Skeletal muscle tissue (tissue), 4 donors: Measurements from ENCODE around the gene GTPBP3. TPM values are rescaled to one million over a fixed set of nuclear protein-coding genes. Genes with fewer than 3 reads are reported as not detected.

Experiments
- H3K27ac ChIP-seq: one replicate; pipeline ENCODE4 v1.7.0; 2013; ENCODE audit warnings: mild to moderate bottlenecking, low read depth, low read length, inconsistent platforms
- H3K27me3 ChIP-seq, 3 donors: one replicate each; pipeline ENCODE4 v1.7.0; 2013; ENCODE audit warnings: low read length in 3 of 3; ENCODE audit not compliant: control insufficient read depth in 3 of 3, insufficient read depth in 3 of 3
- H3K36me3 ChIP-seq, 3 donors: one replicate each; pipeline ENCODE4 v1.7.0; 2013; ENCODE audit warnings: low read length in 3 of 3; ENCODE audit not compliant: control insufficient read depth in 3 of 3, insufficient read depth in 3 of 3
- H3K4me1 ChIP-seq, 3 donors: one replicate each; pipeline ENCODE4 v1.7.0; 2013; ENCODE audit warnings: low read length in 3 of 3, mild to moderate bottlenecking in 3 of 3; ENCODE audit not compliant: control insufficient read depth in 3 of 3, insufficient read depth in 3 of 3
- H3K4me3 ChIP-seq, 3 donors: one replicate each; pipeline ENCODE4 v1.7.0; 2013; ENCODE audit warnings: low read length in 3 of 3
- H3K9ac ChIP-seq, 3 donors: one replicate each; pipeline ENCODE4 v1.7.0; 2013; ENCODE audit warnings: low read length in 3 of 3, mild to moderate bottlenecking in 3 of 3, moderate library complexity in 2 of 3, low read depth in 1 of 3
- H3K9me3 ChIP-seq, 3 donors: one replicate each; pipeline ENCODE4 v1.7.0; 2013; ENCODE audit warnings: low read length in 3 of 3; ENCODE audit not compliant: control insufficient read depth in 3 of 3
- total RNA-seq: library from RNA; depleted of rRNA; stranded (reverse); fragments of >200 nt; gene quantifications from one replicate; pipeline ENCODE4 v1.2.3, GENCODE V29; 2014
- donor health status: Osteomylitis.

Gene GTPBP3
- total RNA-seq, 1 donor from 2014 or later, result 4.7 TPM

- Histone ChIP-seq H3K9me3 (no peaks in the 10 kb centered on the region), H3K36me3 (peaks cover 11 to 29% (median 16%) of the 10 kb centered on the region in 3 donors), H3K9ac (peak overlapping the region; percentile 73 to 89 (median 81)), H3K27ac (peak overlapping the region; percentile 42), H3K4me3 (peak overlapping the region; percentile 81 to 85 (median 84)), H3K4me1 (peaks cover 26 to 38% (median 26%) of the 10 kb centered on the region in 3 donors), H3K27me3 (no peaks in the 10 kb centered on the region)
These were observed 3.5 kb upstream of the GTPBP3 start for GRCh38 chr19:17333611-17334413.

- H3K27ac ChIP-seq, result peak within 1 kb of the TSS; percentile 42
- H3K9ac ChIP-seq, result peak within 1 kb of the TSS; percentile 73 to 89 (median 81)
- H3K27me3 ChIP-seq, result no peaks in the 10 kb centered on the region
- peaks cover 26 to 38% (median 26%) of the 10 kb centered on the region in 3 donors for H3K4me1 ChIP-seq
- H3K9me3 ChIP-seq, result no peaks in the 10 kb centered on the region
- peaks cover 11 to 27% (median 18%) of the 10 kb centered on the region in 3 donors for H3K36me3 ChIP-seq
- peak within 1 kb of the TSS; percentile 81 to 85 (median 84) for H3K4me3 ChIP-seq
These were observed 2.6 kb upstream of the GTPBP3 start, which contains the start of gene ANO8 for GRCh38 chr19:17334414-17335409. TSS of gene ANO8 (minus strand) at chr19:17334855. CDS start at chr19:17334670, 185 bp downstream.

- Histone ChIP-seq H3K27ac (peak overlapping the region; percentile 19), H3K9ac (peak overlapping the region in 1 of 3 donors; percentile 81), H3K4me1 (peaks cover 26 to 38% (median 26%) of the 10 kb centered on the region in 3 donors), H3K36me3 (peaks cover 6 to 21% (median 12%) of the 10 kb centered on the region in 3 donors), H3K27me3 (no peaks in the 10 kb centered on the region), H3K9me3 (no peaks in the 10 kb centered on the region), H3K4me3 (peak overlapping the region; percentile 81 to 85 (median 84))
These were observed 1.8 kb upstream of the GTPBP3 start for GRCh38 chr19:17335575-17335974.

GRCh38 chr19:17337675-17338432 is 501 bp downstream of the GTPBP3 start:
- peaks cover 0 to 14% (median 4%) of the 10 kb centered on the region in 3 donors for H3K36me3 ChIP-seq
- H3K4me1 ChIP-seq, result peaks cover 26 to 38% (median 26%) of the 10 kb centered on the region in 3 donors
- H3K9ac ChIP-seq, result peak overlapping the region; percentile 85 to 91 (median 86)
- H3K9me3 ChIP-seq, result no peaks in the 10 kb centered on the region
- H3K27ac ChIP-seq, result peak overlapping the region; percentile 94
- H3K27me3 ChIP-seq, result no peaks in the 10 kb centered on the region
- H3K4me3 ChIP-seq, result peak overlapping the region; percentile 95 to 96 (median 96)

GRCh38 chr19:17338433-17339078 is 1.2 kb downstream of the GTPBP3 start:
- Histone ChIP-seq H3K27ac (no peak overlapping the region), H3K27me3 (no peaks in the 10 kb centered on the region), H3K4me1 (peaks cover 25 to 38% (median 26%) of the 10 kb centered on the region in 3 donors), H3K9ac (peak overlapping the region in 1 of 3 donors; percentile 91), H3K36me3 (peaks cover 0 to 9% (median 4%) of the 10 kb centered on the region in 3 donors), H3K4me3 (peak overlapping the region; percentile 95 to 96 (median 96)), H3K9me3 (no peaks in the 10 kb centered on the region)

- no peaks in the 10 kb centered on the region for H3K9me3 ChIP-seq
- H3K4me1 ChIP-seq, result peaks cover 19 to 32% (median 20%) of the 10 kb centered on the region in 3 donors
These were observed 1.9 kb downstream of the GTPBP3 start for GRCh38 chr19:17339088-17339741.

GRCh38 chr19:17340302-17340870 is 3.0 kb downstream of the GTPBP3 start:
- peaks cover 0 to 9% (median 4%) of the 10 kb centered on the region in 3 donors for H3K36me3 ChIP-seq
- no peak overlapping the region for H3K4me3 ChIP-seq
- H3K27me3 ChIP-seq, result no peaks in the 10 kb centered on the region
- H3K9ac ChIP-seq, result no peak overlapping the region
- no peaks in the 10 kb centered on the region for H3K9me3 ChIP-seq
- no peak overlapping the region for H3K27ac ChIP-seq
- H3K4me1 ChIP-seq, result peaks cover 13 to 24% (median 15%) of the 10 kb centered on the region in 3 donors

More at GRCh38 chr19:17339088-17339741, 1.9 kb downstream of the GTPBP3 start:
- H3K27ac ChIP-seq, result no peak overlapping the region
- H3K4me3 ChIP-seq, result no peak overlapping the region
- peaks cover 0 to 9% (median 4%) of the 10 kb centered on the region in 3 donors for H3K36me3 ChIP-seq
- H3K27me3 ChIP-seq, result no peaks in the 10 kb centered on the region
- H3K9ac ChIP-seq, result no peak overlapping the region

- Histone ChIP-seq H3K27me3 (no peaks in the 10 kb centered on the region), H3K27ac (no peak overlapping the region), H3K4me3 (no peak overlapping the region), H3K9me3 (no peaks in the 10 kb centered on the region), H3K9ac (no peak overlapping the region), H3K36me3 (peaks cover 0 to 9% (median 4%) of the 10 kb centered on the region in 3 donors), H3K4me1 (peaks cover 12 to 22% (median 13%) of the 10 kb centered on the region in 3 donors)
These were observed 3.6 kb downstream of the GTPBP3 start for GRCh38 chr19:17340871-17341357.
